ENCODE measurements around the gene CDKN1A. TPM values are rescaled to one million over a fixed set of nuclear protein-coding genes. Genes with fewer than 3 reads are reported as not detected.

CDKN1A gene
- total and polyA plus RNA-seq, 9 of the 15 experiments (the other 6 are each of a cell fraction or from before 2014, with no cell fraction given), result 0.25 to 8.1 (median 5.1) TPM

DNA sequence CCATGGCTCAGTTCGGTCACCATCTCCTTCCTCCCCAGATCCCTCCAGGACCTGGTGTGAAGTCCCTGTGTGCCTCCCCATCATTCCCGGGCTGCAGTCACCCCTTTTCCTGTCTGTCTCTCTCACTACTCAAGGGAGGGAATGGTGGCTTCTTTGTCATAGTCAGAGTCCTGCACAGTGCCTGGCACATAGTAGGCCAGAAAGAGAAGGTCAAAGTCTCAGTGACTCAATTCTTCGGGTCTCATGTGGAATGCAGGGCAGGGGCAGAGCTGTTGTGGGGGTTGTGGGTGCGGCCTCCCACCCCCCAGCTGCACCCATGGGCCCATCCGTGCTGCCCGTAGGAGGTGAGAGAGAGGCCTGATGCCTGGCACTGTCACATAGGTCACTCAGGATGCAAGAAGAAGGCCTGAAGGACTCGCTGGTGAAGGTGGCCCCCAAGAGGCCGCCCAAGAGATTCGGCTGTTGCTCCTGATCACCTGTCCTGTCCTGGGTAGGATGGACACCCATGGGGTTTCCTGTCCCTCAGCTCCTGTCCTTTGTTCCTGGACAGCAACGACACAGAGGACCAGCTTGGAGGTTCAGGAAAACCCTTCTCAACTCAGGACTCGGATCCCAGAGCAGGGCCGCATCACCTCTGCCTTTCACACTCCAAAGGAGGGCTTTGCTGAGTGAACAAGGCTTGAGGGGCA is 53.3 kb downstream of the CDKN1A start:
- ATAC-seq (peak; percentile 22; the same call in 2 of the 3 replicates), DNase-seq (ENCODE audit: extremely low read depth in 1 of 4, low spot score in 3 of 4) (peak in 1 of 4 experiments; percentile 20), FAIRE-seq (no peak)
- Histone ChIP-seq H3K9ac (ENCODE audit: insufficient read depth in 1 of 2, low read depth in 2 of 2, low read length in 2 of 2) (no peak overlapping the region), H3K4me1 (replicated peaks in 1 of 2; ENCODE audit: control insufficient read depth in 2 of 2, insufficient read depth in 2 of 2, low read length in 2 of 2) (peaks cover 0 to 3% of the 10 kb centered on the region in 2 experiments; a peak in 3 of 5 replicates), H2AFZ (ENCODE audit: low read depth, low read length) (no peak overlapping the region), H3K79me2 (ENCODE audit: control insufficient read depth, insufficient read depth, low read length) (no peaks in the 10 kb centered on the region), H3K27ac (ENCODE audit: extremely low read depth, low read depth, low read length) (no peak overlapping the region), H3K9me1 (ENCODE audit: control insufficient read depth, insufficient read depth, low read length) (no peaks in the 10 kb centered on the region), H3K9me3 (replicated peaks; ENCODE audit: control insufficient read depth, insufficient read depth, low read depth, low read length) (no peaks in the 10 kb centered on the region), H4K20me1 (replicated peaks; ENCODE audit: control insufficient read depth, insufficient read depth, low read length) (peaks cover 8% of the 10 kb centered on the region; the same call in 1 of the 2 replicates), H3K27me3 (ENCODE audit: control insufficient read depth in 2 of 2, insufficient read depth in 2 of 2, low read length in 2 of 2) (peaks cover 53 to 69% of the 10 kb centered on the region in 2 experiments), H3K4me3 (no peak overlapping the region), H3K36me3 (ENCODE audit: control insufficient read depth, insufficient read depth, low read length) (no peaks in the 10 kb centered on the region), H3K4me2 (ENCODE audit: insufficient read depth, low read length) (no peak overlapping the region)
- no TSS peak for BruUV-seq (replicated peaks)
- WGBS (ENCODE audit: insufficient coverage, low coverage, missing lambda C conversion rate), result 2% methylated on average over 12 of the region's 12 CpGs
- in situ Hi-C loops (cut with MboI), result no loop called here
- intact Hi-C loops (cut with micrococcal nuclease), result no loop called here
- peak; percentile 86 for TF ChIP-seq ZKSCAN1 (IDR thresholded peaks at IDR 0.05; ENCODE audit: low read depth, low read length)
- TF ChIP-seq, protein P1, sequence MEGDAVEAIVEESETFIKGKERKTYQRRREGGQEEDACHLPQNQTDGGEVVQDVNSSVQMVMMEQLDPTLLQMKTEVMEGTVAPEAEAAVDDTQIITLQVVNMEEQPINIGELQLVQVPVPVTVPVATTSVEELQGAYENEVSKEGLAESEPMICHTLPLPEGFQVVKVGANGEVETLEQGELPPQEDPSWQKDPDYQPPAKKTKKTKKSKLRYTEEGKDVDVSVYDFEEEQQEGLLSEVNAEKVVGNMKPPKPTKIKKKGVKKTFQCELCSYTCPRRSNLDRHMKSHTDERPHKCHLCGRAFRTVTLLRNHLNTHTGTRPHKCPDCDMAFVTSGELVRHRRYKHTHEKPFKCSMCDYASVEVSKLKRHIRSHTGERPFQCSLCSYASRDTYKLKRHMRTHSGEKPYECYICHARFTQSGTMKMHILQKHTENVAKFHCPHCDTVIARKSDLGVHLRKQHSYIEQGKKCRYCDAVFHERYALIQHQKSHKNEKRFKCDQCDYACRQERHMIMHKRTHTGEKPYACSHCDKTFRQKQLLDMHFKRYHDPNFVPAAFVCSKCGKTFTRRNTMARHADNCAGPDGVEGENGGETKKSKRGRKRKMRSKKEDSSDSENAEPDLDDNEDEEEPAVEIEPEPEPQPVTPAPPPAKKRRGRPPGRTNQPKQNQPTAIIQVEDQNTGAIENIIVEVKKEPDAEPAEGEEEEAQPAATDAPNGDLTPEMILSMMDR (IDR thresholded peaks at IDR 0.05 in 2 of 3, conservative IDR thresholded peaks at IDR 0.05 in 1 of 3; ENCODE audit: insufficient read depth in 2 of 3, low read depth in 1 of 3, low read length in 3 of 3), result peak in 2 of 3 experiments; percentile 9 to 23; a peak in 2 of 6 replicates
- TF ChIP-seq IRF2 (CRISPR knock-in tag; IDR thresholded peaks at IDR 0.05), result no peak
- TF ChIP-seq KLF13 (tag; IDR thresholded peaks at IDR 0.05; ENCODE audit: borderline replicate concordance, low read depth), result no peak
- TF ChIP-seq E2F3 (CRISPR knock-in tag; IDR thresholded peaks at IDR 0.05), result no peak
- TF ChIP-seq RAD21 (CRISPR knock-in tag; conservative IDR thresholded peaks at IDR 0.05 in 1 of 2, IDR thresholded peaks at IDR 0.05 in 1 of 2), result peak in 1 of 2 experiments; percentile 21; a peak in 1 of 4 replicates
- ChIA-PET POLR2A (interaction anchor here (0.9 kb wide), 1 partner anchor 45 kb away, joined by 3 read pairs; no protein-coding TSS in a partner anchor), CTCF (ENCODE audit: low intra/inter-chr PET ratio) (interaction anchor here (0.6 kb wide), 1 partner anchor 1217 kb away, joined by 5 read pairs; no protein-coding TSS in a partner anchor)

All from K562 (cell line).